Activated naive CD8-positive, alpha-beta T cell treated with anti-CD3 and anti-CD28 coated beads, Interleukin-2, amount 10 ng/mL, durations not matched to agents 7 days and 5 days (primary cell): ENCODE measurements around the gene GNAT3. TPM values are rescaled to one million over a fixed set of nuclear protein-coding genes. Genes with fewer than 3 reads are reported as not detected.

Experiments used
- ATAC-seq: fragments of 150-1000 bp; cut with Tn5 transposase; one replicate; pipeline ENCODE4 v1.10.0; 2021; ENCODE audit warnings: low read depth, moderate library complexity
- POLR2A ChIA-PET: fragments of 350-600 bp; sonication (Branson Sonifier 250); formaldehyde crosslinking; loops from one replicate; lab custom pipeline; 2021; ENCODE audit warnings: antibody characterized with exemption; lab: Charles Lee
- DNase-seq: peaks from one replicate; pipeline ENCODE4 v3.0.0; 2021
- H3K27ac Mint-ChIP-seq: one replicate; pipeline ENCODE4 v1.8.0; 2022; ENCODE audit warnings: mild to moderate bottlenecking, mixed read lengths
- H3K27me3 Mint-ChIP-seq: one replicate; pipeline ENCODE4 v1.8.0; 2022; ENCODE audit warnings: mild to moderate bottlenecking, moderate library complexity, mixed read lengths
- H3K36me3 Mint-ChIP-seq: one replicate; pipeline ENCODE4 v1.8.0; 2021; ENCODE audit warnings: mild to moderate bottlenecking, mixed read lengths
- H3K4me1 Mint-ChIP-seq: one replicate; pipeline ENCODE4 v1.8.0; 2021; ENCODE audit warnings: mixed read lengths
- H3K4me3 Mint-ChIP-seq: one replicate; pipeline ENCODE4 v1.8.0; 2022; ENCODE audit warnings: mild to moderate bottlenecking, moderate library complexity, mixed read lengths
- H3K9me3 Mint-ChIP-seq: one replicate; pipeline ENCODE4 v1.8.0; 2021; ENCODE audit warnings: mixed read lengths
- total RNA-seq, 2 experiments: library from RNA; stranded (reverse); gene quantifications; one replicate each; pipeline ENCODE4 v1.2.3, GENCODE V29; 2021

The GNAT3 gene
- total RNA-seq, 2 experiments from 2014 or later = not detected

- no peaks in the 10 kb centered on the region for H3K27me3 Mint-ChIP-seq
- no peak for DNase-seq
- no peak for ATAC-seq
- H3K27ac Mint-ChIP-seq = no peak overlapping the region
- peaks cover 4% of the 10 kb centered on the region for H3K9me3 Mint-ChIP-seq
- POLR2A ChIA-PET = no interaction called here
- H3K36me3 Mint-ChIP-seq = no peaks in the 10 kb centered on the region
- no peaks in the 10 kb centered on the region for H3K4me1 Mint-ChIP-seq
- H3K4me3 Mint-ChIP-seq = no peak overlapping the region
Observed at GRCh38 chr7:80526472-80526871, 14.6 kb upstream of the GNAT3 start.

GRCh38 chr7:80524693-80525092, 12.8 kb upstream of the GNAT3 start:
- no peak for DNase-seq
- H3K4me1 Mint-ChIP-seq = no peaks in the 10 kb centered on the region

GRCh38 chr7:80521809-80522208, 9.9 kb upstream of the GNAT3 start:
- Mint-ChIP-seq H3K4me1 (no peaks in the 10 kb centered on the region), H3K27me3 (no peaks in the 10 kb centered on the region), H3K27ac (no peak overlapping the region), H3K9me3 (no peaks in the 10 kb centered on the region), H3K4me3 (no peak overlapping the region), H3K36me3 (no peaks in the 10 kb centered on the region)
- ATAC-seq (no peak), DNase-seq (no peak)
- POLR2A ChIA-PET = no interaction called here

More at GRCh38 chr7:80524693-80525092, 12.8 kb upstream of the GNAT3 start:
- Mint-ChIP-seq H3K4me3 (no peak overlapping the region), H3K27me3 (no peaks in the 10 kb centered on the region), H3K9me3 (no peaks in the 10 kb centered on the region), H3K27ac (no peak overlapping the region), H3K36me3 (no peaks in the 10 kb centered on the region)
- POLR2A ChIA-PET = no interaction called here
- ATAC-seq = no peak

- Mint-ChIP-seq H3K9me3 (no peaks in the 10 kb centered on the region), H3K4me3 (no peak overlapping the region), H3K27ac (no peak overlapping the region), H3K27me3 (no peaks in the 10 kb centered on the region), H3K36me3 (no peaks in the 10 kb centered on the region), H3K4me1 (no peaks in the 10 kb centered on the region)
- DNase-seq = no peak
- POLR2A ChIA-PET = no interaction called here
- no peak for ATAC-seq
Observed at GRCh38 chr7:80520199-80520598, 8.3 kb upstream of the GNAT3 start.

GRCh38 chr7:80517282-80517747, 5.5 kb upstream of the GNAT3 start:
- Mint-ChIP-seq H3K27ac (no peak overlapping the region), H3K9me3 (no peaks in the 10 kb centered on the region), H3K4me3 (no peak overlapping the region), H3K36me3 (no peaks in the 10 kb centered on the region), H3K4me1 (no peaks in the 10 kb centered on the region), H3K27me3 (no peaks in the 10 kb centered on the region)
- POLR2A ChIA-PET = no interaction called here
- DNase-seq (no peak), ATAC-seq (no peak)

GRCh38 chr7:80515298-80515697, 3.4 kb upstream of the GNAT3 start:
- POLR2A ChIA-PET = no interaction called here
- no peaks in the 10 kb centered on the region for H3K9me3 Mint-ChIP-seq

GRCh38 chr7:80510021-80510420, 1.8 kb downstream of the GNAT3 start:
- Mint-ChIP-seq H3K4me1 (no peaks in the 10 kb centered on the region), H3K27ac (no peak overlapping the region), H3K27me3 (peaks cover 3% of the 10 kb centered on the region), H3K9me3 (no peaks in the 10 kb centered on the region), H3K4me3 (no peak overlapping the region), H3K36me3 (no peaks in the 10 kb centered on the region)
- POLR2A ChIA-PET = no interaction called here
- ATAC-seq (no peak), DNase-seq (no peak)

More at GRCh38 chr7:80515298-80515697, 3.4 kb upstream of the GNAT3 start:
- Mint-ChIP-seq H3K4me3 (no peak overlapping the region), H3K4me1 (no peaks in the 10 kb centered on the region), H3K27ac (no peak overlapping the region), H3K27me3 (no peaks in the 10 kb centered on the region), H3K36me3 (no peaks in the 10 kb centered on the region)
- ATAC-seq = no peak
- DNase-seq = no peak

- POLR2A ChIA-PET = no interaction called here
- DNase-seq (no peak), ATAC-seq (no peak)
- Mint-ChIP-seq H3K4me1 (no peaks in the 10 kb centered on the region), H3K36me3 (no peaks in the 10 kb centered on the region), H3K27me3 (peaks cover 3% of the 10 kb centered on the region), H3K4me3 (no peak overlapping the region), H3K27ac (no peak overlapping the region), H3K9me3 (no peaks in the 10 kb centered on the region)
Observed at GRCh38 chr7:80508440-80508839, 3.4 kb downstream of the GNAT3 start.

GRCh38 chr7:80505900-80506500, 5.9 kb downstream of the GNAT3 start:
- Mint-ChIP-seq H3K9me3 (no peaks in the 10 kb centered on the region), H3K27me3 (peaks cover 3% of the 10 kb centered on the region), H3K4me3 (no peak overlapping the region), H3K4me1 (no peaks in the 10 kb centered on the region), H3K36me3 (no peaks in the 10 kb centered on the region), H3K27ac (no peak overlapping the region)
- DNase-seq = no peak
- POLR2A ChIA-PET = no interaction called here
- no peak for ATAC-seq

GRCh38 chr7:80500325-80500724, 11.5 kb downstream of the GNAT3 start:
- Mint-ChIP-seq H3K4me3 (no peak overlapping the region), H3K27ac (no peak overlapping the region), H3K9me3 (no peaks in the 10 kb centered on the region), H3K36me3 (no peaks in the 10 kb centered on the region), H3K4me1 (no peaks in the 10 kb centered on the region), H3K27me3 (no peaks in the 10 kb centered on the region)
- DNase-seq (no peak), ATAC-seq (no peak)
- POLR2A ChIA-PET = no interaction called here

GRCh38 chr7:80499350-80499953, 12.4 kb downstream of the GNAT3 start:
- POLR2A ChIA-PET = no interaction called here
- Mint-ChIP-seq H3K27ac (no peak overlapping the region), H3K36me3 (no peaks in the 10 kb centered on the region)

GRCh38 chr7:80498481-80499349, 13.1 kb downstream of the GNAT3 start:
- no peaks in the 10 kb centered on the region for H3K36me3 Mint-ChIP-seq

More at GRCh38 chr7:80499350-80499953, 12.4 kb downstream of the GNAT3 start:
- H3K4me1 Mint-ChIP-seq = no peaks in the 10 kb centered on the region
- DNase-seq (no peak), ATAC-seq (no peak)
- H3K27me3 Mint-ChIP-seq = no peaks in the 10 kb centered on the region
- no peaks in the 10 kb centered on the region for H3K9me3 Mint-ChIP-seq
- H3K4me3 Mint-ChIP-seq = no peak overlapping the region

GRCh38 chr7:80496586-80496985, 15.3 kb downstream of the GNAT3 start:
- H3K27ac Mint-ChIP-seq = no peak overlapping the region
- POLR2A ChIA-PET = no interaction called here
- H3K27me3 Mint-ChIP-seq = no peaks in the 10 kb centered on the region
- no peaks in the 10 kb centered on the region for H3K36me3 Mint-ChIP-seq
- DNase-seq (no peak), ATAC-seq (no peak)
- H3K9me3 Mint-ChIP-seq = no peaks in the 10 kb centered on the region
- H3K4me1 Mint-ChIP-seq = no peaks in the 10 kb centered on the region
- no peak overlapping the region for H3K4me3 Mint-ChIP-seq

More at GRCh38 chr7:80498481-80499349, 13.1 kb downstream of the GNAT3 start:
- no peaks in the 10 kb centered on the region for H3K4me1 Mint-ChIP-seq
- no peak overlapping the region for H3K4me3 Mint-ChIP-seq
- no peaks in the 10 kb centered on the region for H3K27me3 Mint-ChIP-seq
- ATAC-seq (no peak), DNase-seq (no peak)
- no peaks in the 10 kb centered on the region for H3K9me3 Mint-ChIP-seq
- H3K27ac Mint-ChIP-seq = no peak overlapping the region
- POLR2A ChIA-PET = no interaction called here
